ENCODE measurements around the gene RASSF5. TPM values are rescaled to one million over a fixed set of nuclear protein-coding genes. Genes with fewer than 3 reads are reported as not detected.
A peak's percentile ranks its signal among the peaks of the same experiment; 100 is the strongest.

RASSF5 gene
- total and polyA plus RNA-seq, 2 of the 13 experiments (the other 11 are each of a cell fraction or from before 2014, with no cell fraction given): 0.18 to 0.40 TPM

GRCh38 chr1:206635080-206635977, 128.0 kb downstream of the RASSF5 start, which contains the start of gene DYRK3 (continued):
- TF ChIP-seq MAX (IDR thresholded peaks at IDR 0.05) (peak; percentile 95), NR0B2 (CRISPR knock-in tag; IDR thresholded peaks at IDR 0.05) (peak; percentile 88), ZNF776 (CRISPR knock-in tag; IDR thresholded peaks at IDR 0.05) (peak; percentile 83), SKI (IDR thresholded peaks at IDR 0.05; ENCODE audit: partially characterized antibody) (peak; percentile 58), RBFOX2 (IDR thresholded peaks at IDR 0.05; ENCODE audit: low read depth, low read length) (peak; percentile 85), ISL2 (CRISPR knock-in tag; IDR thresholded peaks at IDR 0.05) (peak; percentile 54; the same call in 1 of the 2 replicates), SMAD9 (CRISPR knock-in tag; IDR thresholded peaks at IDR 0.05) (no peak), ZNF160 (CRISPR knock-in tag; IDR thresholded peaks at IDR 0.05) (peak; percentile 85; the same call in 1 of the 2 replicates), NKX3-1 (CRISPR knock-in tag; IDR thresholded peaks at IDR 0.05) (peak; percentile 65; the same call in 1 of the 2 replicates), NPAS2 (CRISPR knock-in tag; IDR thresholded peaks at IDR 0.05; ENCODE audit: borderline replicate concordance) (no peak), ZBTB20 (CRISPR knock-in tag; IDR thresholded peaks at IDR 0.05; ENCODE audit: borderline replicate concordance, low read depth) (peak; percentile 36), SMAD1 (CRISPR knock-in tag; IDR thresholded peaks at IDR 0.05; ENCODE audit: borderline replicate concordance, low read depth) (peak; percentile 87; the same call in 1 of the 2 replicates), CCAR2 (optimal IDR thresholded peaks at IDR 0.05; ENCODE audit: low read depth, low read length) (no peak), AHR (CRISPR knock-in tag; IDR thresholded peaks at IDR 0.05) (no peak), RBM39 (IDR thresholded peaks at IDR 0.05; ENCODE audit: low read depth, low read length, poor library complexity, severe bottlenecking) (peak; percentile 78), CBX2 (IDR thresholded peaks at IDR 0.05; ENCODE audit: low read depth, low read length) (no peak), CBX2 (CRISPR knock-in tag; IDR thresholded peaks at IDR 0.05; ENCODE audit: low read depth) (no peak), ZBTB25 (CRISPR knock-in tag; IDR thresholded peaks at IDR 0.05) (no peak), KLF13 (CRISPR knock-in tag; IDR thresholded peaks at IDR 0.05) (peak; percentile 79; the same call in 1 of the 2 replicates), ELF3 (CRISPR knock-in tag; IDR thresholded peaks at IDR 0.05) (peak; percentile 61), NFE2L1 (CRISPR knock-in tag; IDR thresholded peaks at IDR 0.05; ENCODE audit: borderline replicate concordance) (no peak)
